Endodermal cell (in vitro differentiated cells): ENCODE data around the gene CLK3. TPM values are rescaled to one million over a fixed set of nuclear protein-coding genes. Genes with fewer than 3 reads are reported as not detected.
A peak's percentile ranks its signal among the peaks of the same experiment; 100 is the strongest.

Experiments
- DNase-seq: peaks from one replicate; pipeline ENCODE4 v3.0.0-alpha.2; 2017
- H3K27ac ChIP-seq: 2 replicates; pipeline ENCODE4 v1.5.1; 2013; ENCODE audit warnings: mild to moderate bottlenecking, low read depth, low read length, moderate library complexity
- H3K27me3 ChIP-seq: 2 replicates; pipeline ENCODE4 v1.6.1; 2013; ENCODE audit warnings: mild to moderate bottlenecking, low read length, moderate library complexity; ENCODE audit not compliant: insufficient read depth, control insufficient read depth, poor library complexity, severe bottlenecking
- H3K36me3 ChIP-seq: 2 replicates; pipeline ENCODE4 v1.7.0; 2013; ENCODE audit warnings: mild to moderate bottlenecking, low read length, moderate library complexity; ENCODE audit not compliant: control insufficient read depth, insufficient read depth
- H3K4me1 ChIP-seq: one replicate; pipeline ENCODE4 v1.7.0; 2013; ENCODE audit warnings: low read length; ENCODE audit not compliant: control insufficient read depth, insufficient read depth
- H3K4me3 ChIP-seq: 2 replicates; pipeline ENCODE4 v1.5.1; 2013; ENCODE audit warnings: mild to moderate bottlenecking, low read length, moderate library complexity
- H3K9ac ChIP-seq: 2 replicates; pipeline ENCODE4 v1.6.1; 2013; ENCODE audit warnings: mild to moderate bottlenecking, low read length, moderate library complexity; ENCODE audit not compliant: poor library complexity, severe bottlenecking; ENCODE audit errors: extremely low read depth
- H3K9me3 ChIP-seq: 2 replicates; pipeline ENCODE4 v1.6.1; 2013; ENCODE audit warnings: mild to moderate bottlenecking, low read length, moderate library complexity; ENCODE audit not compliant: control insufficient read depth
- H3K27ac Mint-ChIP-seq: 2 replicates; pipeline ENCODE4 v1.8.0; 2020; ENCODE audit warnings: mixed read lengths
- H3K27me3 Mint-ChIP-seq: 2 replicates; pipeline ENCODE4 v1.8.0; 2021; ENCODE audit warnings: mild to moderate bottlenecking, mixed read lengths; ENCODE audit not compliant: insufficient read depth
- H3K36me3 Mint-ChIP-seq: 2 replicates; pipeline ENCODE4 v1.8.0; 2020; ENCODE audit warnings: low read depth, mixed read lengths
- H3K4me1 Mint-ChIP-seq: 2 replicates; pipeline ENCODE4 v1.8.0; 2020; ENCODE audit warnings: mixed read lengths
- H3K4me3 Mint-ChIP-seq: 2 replicates; pipeline ENCODE4 v1.8.0; 2020; ENCODE audit warnings: mild to moderate bottlenecking, moderate library complexity, mixed read lengths
- H3K9me3 Mint-ChIP-seq: 2 replicates; pipeline ENCODE4 v1.8.0; 2020; ENCODE audit warnings: mild to moderate bottlenecking, mixed read lengths
- whole genome bisulfite sequencing, 2 experiments: methylation state at CpG; one replicate each; pipeline versions ENCODE4 v1.1.5 to v1.1.7; 2013; ENCODE audit warnings: missing lambda C conversion rate in 2 of 2, mixed read lengths in 1 of 2; ENCODE audit not compliant: insufficient coverage in 1 of 2, insufficient read length in 1 of 2; 5-methylcytosine and 5-hydroxymethylcytosine counted together
- total RNA-seq, 2 donors: library from RNA; stranded (reverse); fragmentation: NEBNext Ultra II Directional in 1 of 2; extraction: Animal tissue kit (Norgen Biotek cat#: 25700) in 1 of 2; gene quantifications; 2 replicates in 1 of 2; 3 replicates in 1 of 2; pipeline ENCODE4 v1.2.1, GENCODE V29; 2021
- TF ChIP-seq, protein P1 (sequence below): fragments of 200-600 bp; sonication (generic); conservative IDR thresholded peaks from 2 replicates; pipeline ENCODE4 v1.5.0; 2021; ENCODE audit warnings: antibody characterized with exemption, mild to moderate bottlenecking

CLK3 gene
- total RNA-seq, 2 donors from 2014 or later: 53.4 to 67.3 TPM

DNA sequence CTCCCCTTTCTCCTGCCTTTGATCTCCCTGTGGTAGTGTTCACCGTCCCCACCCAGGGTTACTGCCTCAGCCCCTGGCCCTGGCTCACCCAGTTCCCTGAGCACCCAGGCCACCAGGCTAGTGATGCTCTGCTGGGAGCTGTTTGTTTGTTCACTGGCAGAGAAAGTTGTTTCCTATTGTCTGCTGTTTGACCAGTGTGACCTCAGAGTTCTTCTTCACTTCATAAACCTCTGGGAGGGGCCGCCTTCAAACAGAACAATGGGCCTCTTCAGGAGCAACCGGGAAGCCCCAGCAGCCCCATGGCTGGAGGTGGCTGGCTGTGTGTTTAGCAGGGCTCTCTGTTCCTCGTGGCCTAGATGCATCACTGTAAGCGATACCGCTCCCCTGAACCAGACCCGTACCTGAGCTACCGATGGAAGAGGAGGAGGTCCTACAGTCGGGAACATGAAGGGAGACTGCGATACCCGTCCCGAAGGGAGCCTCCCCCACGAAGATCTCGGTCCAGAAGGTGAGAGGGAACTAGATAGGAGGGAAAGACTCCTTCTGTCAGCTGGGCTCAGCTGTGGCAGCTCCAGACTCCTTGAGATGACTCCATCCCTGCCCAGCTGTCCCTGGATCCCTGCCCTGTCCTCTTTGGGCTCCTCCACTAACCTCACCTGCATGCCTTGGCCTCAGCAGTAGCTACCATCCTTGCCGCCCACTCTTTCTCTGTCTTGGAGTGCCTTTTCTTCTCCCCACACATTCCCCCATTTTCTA is 3.4 kb downstream of the CLK3 start:
- peaks cover 15% of the 10 kb centered on the region for H3K4me1 ChIP-seq
- Mint-ChIP-seq H3K27me3 (no peaks in the 10 kb centered on the region), H3K27ac (peak overlapping the region; percentile 66), H3K4me3 (no peak overlapping the region), H3K9me3 (no peaks in the 10 kb centered on the region), H3K36me3 (peaks cover 43% of the 10 kb centered on the region), H3K4me1 (peaks cover 23% of the 10 kb centered on the region)
- H3K36me3 ChIP-seq: peaks cover 49% of the 10 kb centered on the region
- H3K9me3 ChIP-seq: no peaks in the 10 kb centered on the region
- H3K27ac ChIP-seq: no peak overlapping the region
- H3K9ac ChIP-seq: no peak overlapping the region
- 93 to 97% methylated on average over 13 to 15 of the region's 15 CpGs for WGBS, 2 experiments
- no peak overlapping the region for H3K4me3 ChIP-seq
- no peaks in the 10 kb centered on the region for H3K27me3 ChIP-seq
- no peak for DNase-seq
- TF ChIP-seq, protein P1, sequence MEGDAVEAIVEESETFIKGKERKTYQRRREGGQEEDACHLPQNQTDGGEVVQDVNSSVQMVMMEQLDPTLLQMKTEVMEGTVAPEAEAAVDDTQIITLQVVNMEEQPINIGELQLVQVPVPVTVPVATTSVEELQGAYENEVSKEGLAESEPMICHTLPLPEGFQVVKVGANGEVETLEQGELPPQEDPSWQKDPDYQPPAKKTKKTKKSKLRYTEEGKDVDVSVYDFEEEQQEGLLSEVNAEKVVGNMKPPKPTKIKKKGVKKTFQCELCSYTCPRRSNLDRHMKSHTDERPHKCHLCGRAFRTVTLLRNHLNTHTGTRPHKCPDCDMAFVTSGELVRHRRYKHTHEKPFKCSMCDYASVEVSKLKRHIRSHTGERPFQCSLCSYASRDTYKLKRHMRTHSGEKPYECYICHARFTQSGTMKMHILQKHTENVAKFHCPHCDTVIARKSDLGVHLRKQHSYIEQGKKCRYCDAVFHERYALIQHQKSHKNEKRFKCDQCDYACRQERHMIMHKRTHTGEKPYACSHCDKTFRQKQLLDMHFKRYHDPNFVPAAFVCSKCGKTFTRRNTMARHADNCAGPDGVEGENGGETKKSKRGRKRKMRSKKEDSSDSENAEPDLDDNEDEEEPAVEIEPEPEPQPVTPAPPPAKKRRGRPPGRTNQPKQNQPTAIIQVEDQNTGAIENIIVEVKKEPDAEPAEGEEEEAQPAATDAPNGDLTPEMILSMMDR: no peak

GRCh38 chr15:74619916-74620635 is 4.4 kb downstream of the CLK3 start:
- no peaks in the 10 kb centered on the region for H3K27me3 Mint-ChIP-seq
- Histone ChIP-seq H3K27ac (no peak overlapping the region), H3K4me1 (peaks cover 12% of the 10 kb centered on the region), H3K27me3 (no peaks in the 10 kb centered on the region), H3K4me3 (no peak overlapping the region), H3K36me3 (peaks cover 60% of the 10 kb centered on the region), H3K9me3 (no peaks in the 10 kb centered on the region), H3K9ac (no peak overlapping the region)
- H3K36me3 Mint-ChIP-seq: peaks cover 52% of the 10 kb centered on the region
- DNase-seq: no peak
- no peaks in the 10 kb centered on the region for H3K9me3 Mint-ChIP-seq
- WGBS, 2 experiments: 95 to 96% methylated on average over 20 to 27 of the region's 27 CpGs
- H3K27ac Mint-ChIP-seq: no peak overlapping the region
- TF ChIP-seq, protein P1: no peak
- H3K4me3 Mint-ChIP-seq: no peak overlapping the region
- peaks cover 23% of the 10 kb centered on the region for H3K4me1 Mint-ChIP-seq

GRCh38 chr15:74620636-74621545 is 5.3 kb downstream of the CLK3 start:
- Mint-ChIP-seq H3K27me3 (no peaks in the 10 kb centered on the region), H3K9me3 (no peaks in the 10 kb centered on the region), H3K4me1 (peaks cover 23% of the 10 kb centered on the region), H3K4me3 (no peak overlapping the region), H3K27ac (peak overlapping the region; percentile 84), H3K36me3 (peaks cover 60% of the 10 kb centered on the region)
- H3K9ac ChIP-seq: no peak overlapping the region
- H3K27me3 ChIP-seq: no peaks in the 10 kb centered on the region
- H3K36me3 ChIP-seq: peaks cover 68% of the 10 kb centered on the region
- H3K27ac ChIP-seq: no peak overlapping the region
- H3K9me3 ChIP-seq: no peaks in the 10 kb centered on the region
- 78 to 90% methylated on average over 9 to 23 of the region's 23 CpGs for WGBS, 2 experiments
- TF ChIP-seq, protein P1: peak; percentile 99
- peak; percentile 95 for DNase-seq
- no peak overlapping the region for H3K4me3 ChIP-seq
- H3K4me1 ChIP-seq: peaks cover 12% of the 10 kb centered on the region
